Measurements from ENCODE around the gene MPV17. TPM values are rescaled to one million over a fixed set of nuclear protein-coding genes. Genes with fewer than 3 reads are reported as not detected.

Gene MPV17
- total and polyA plus RNA-seq, 2 of the 13 experiments (the other 11 are each of a cell fraction or from before 2014, with no cell fraction given): 48.9 to 129 TPM

DNA sequence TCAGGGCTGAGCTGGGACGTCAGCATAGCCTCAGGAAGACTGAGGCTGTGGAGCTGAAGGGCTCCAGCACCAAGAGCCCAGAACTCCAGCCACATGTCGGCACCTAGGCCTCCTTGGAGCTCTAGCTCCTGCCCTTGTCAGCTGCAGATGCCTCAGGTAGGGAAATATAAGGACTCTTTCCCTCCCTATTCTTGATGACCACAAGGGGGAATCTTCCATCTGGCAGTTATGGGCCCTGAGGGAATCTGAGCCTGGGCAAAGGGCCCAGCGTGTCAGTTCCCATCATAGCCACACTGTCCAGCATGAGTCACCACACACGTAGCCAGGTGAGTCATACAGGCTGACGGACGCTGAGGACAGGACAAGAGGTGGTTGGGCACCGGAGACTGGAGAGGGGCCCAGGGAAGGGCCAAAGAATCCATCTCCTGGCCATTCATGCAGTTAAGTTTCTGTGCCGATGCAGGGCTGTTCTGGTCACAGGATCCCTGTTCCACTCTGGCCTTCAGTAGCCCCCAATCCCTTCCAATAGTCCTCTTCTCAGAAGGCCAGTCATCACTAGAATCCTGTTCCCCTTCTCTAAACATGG is 1.8 kb downstream of the MPV17 start (continued):
- TF ChIP-seq, protein P1, sequence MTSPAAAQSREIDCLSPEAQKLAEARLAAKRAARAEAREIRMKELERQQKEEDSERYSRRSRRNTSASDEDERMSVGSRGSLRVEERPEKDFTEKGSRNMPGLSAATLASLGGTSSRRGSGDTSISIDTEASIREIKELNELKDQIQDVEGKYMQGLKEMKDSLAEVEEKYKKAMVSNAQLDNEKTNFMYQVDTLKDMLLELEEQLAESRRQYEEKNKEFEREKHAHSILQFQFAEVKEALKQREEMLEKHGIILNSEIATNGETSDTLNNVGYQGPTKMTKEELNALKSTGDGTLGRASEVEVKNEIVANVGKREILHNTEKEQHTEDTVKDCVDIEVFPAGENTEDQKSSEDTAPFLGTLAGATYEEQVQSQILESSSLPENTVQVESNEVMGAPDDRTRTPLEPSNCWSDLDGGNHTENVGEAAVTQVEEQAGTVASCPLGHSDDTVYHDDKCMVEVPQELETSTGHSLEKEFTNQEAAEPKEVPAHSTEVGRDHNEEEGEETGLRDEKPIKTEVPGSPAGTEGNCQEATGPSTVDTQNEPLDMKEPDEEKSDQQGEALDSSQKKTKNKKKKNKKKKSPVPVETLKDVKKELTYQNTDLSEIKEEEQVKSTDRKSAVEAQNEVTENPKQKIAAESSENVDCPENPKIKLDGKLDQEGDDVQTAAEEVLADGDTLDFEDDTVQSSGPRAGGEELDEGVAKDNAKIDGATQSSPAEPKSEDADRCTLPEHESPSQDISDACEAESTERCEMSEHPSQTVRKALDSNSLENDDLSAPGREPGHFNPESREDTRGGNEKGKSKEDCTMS (CRISPR knock-in tag; conservative IDR thresholded peaks at IDR 0.05): no peak
- TF ChIP-seq SIX1 (CRISPR knock-in tag; IDR thresholded peaks at IDR 0.05; ENCODE audit: borderline replicate concordance) (peak; percentile 87; the same call in 1 of the 2 replicates), ZNF879 (CRISPR knock-in tag; IDR thresholded peaks at IDR 0.05) (no peak), ZNF232 (CRISPR knock-in tag; IDR thresholded peaks at IDR 0.05; ENCODE audit: borderline replicate concordance) (0 out of 2 replicates have a peak, but pooled peaks have one; percentile 65), ZNF329 (CRISPR knock-in tag; IDR thresholded peaks at IDR 0.05; ENCODE audit: low read depth) (no peak), ELF3 (CRISPR knock-in tag; IDR thresholded peaks at IDR 0.05) (peak; percentile 84), ZNF317 (CRISPR knock-in tag; IDR thresholded peaks at IDR 0.05) (peak; percentile 45; the same call in 1 of the 2 replicates), SMARCC2 (IDR thresholded peaks at IDR 0.05) (no peak), RAD51 (IDR thresholded peaks at IDR 0.05; ENCODE audit: borderline replicate concordance) (no peak), GPN1 (CRISPR knock-in tag; IDR thresholded peaks at IDR 0.05; ENCODE audit: borderline replicate concordance) (no peak), ADNP (CRISPR knock-in tag; IDR thresholded peaks at IDR 0.05) (no peak), SKI (IDR thresholded peaks at IDR 0.05; ENCODE audit: partially characterized antibody) (peak; percentile 74), PRMT3 (CRISPR knock-in tag; IDR thresholded peaks at IDR 0.05; ENCODE audit: borderline replicate concordance, low read depth) (no peak), ZNF20 (CRISPR knock-in tag; IDR thresholded peaks at IDR 0.05) (no peak), SIN3B (IDR thresholded peaks at IDR 0.05; ENCODE audit: low read length) (no peak)
- TF ChIP-seq, protein P2, sequence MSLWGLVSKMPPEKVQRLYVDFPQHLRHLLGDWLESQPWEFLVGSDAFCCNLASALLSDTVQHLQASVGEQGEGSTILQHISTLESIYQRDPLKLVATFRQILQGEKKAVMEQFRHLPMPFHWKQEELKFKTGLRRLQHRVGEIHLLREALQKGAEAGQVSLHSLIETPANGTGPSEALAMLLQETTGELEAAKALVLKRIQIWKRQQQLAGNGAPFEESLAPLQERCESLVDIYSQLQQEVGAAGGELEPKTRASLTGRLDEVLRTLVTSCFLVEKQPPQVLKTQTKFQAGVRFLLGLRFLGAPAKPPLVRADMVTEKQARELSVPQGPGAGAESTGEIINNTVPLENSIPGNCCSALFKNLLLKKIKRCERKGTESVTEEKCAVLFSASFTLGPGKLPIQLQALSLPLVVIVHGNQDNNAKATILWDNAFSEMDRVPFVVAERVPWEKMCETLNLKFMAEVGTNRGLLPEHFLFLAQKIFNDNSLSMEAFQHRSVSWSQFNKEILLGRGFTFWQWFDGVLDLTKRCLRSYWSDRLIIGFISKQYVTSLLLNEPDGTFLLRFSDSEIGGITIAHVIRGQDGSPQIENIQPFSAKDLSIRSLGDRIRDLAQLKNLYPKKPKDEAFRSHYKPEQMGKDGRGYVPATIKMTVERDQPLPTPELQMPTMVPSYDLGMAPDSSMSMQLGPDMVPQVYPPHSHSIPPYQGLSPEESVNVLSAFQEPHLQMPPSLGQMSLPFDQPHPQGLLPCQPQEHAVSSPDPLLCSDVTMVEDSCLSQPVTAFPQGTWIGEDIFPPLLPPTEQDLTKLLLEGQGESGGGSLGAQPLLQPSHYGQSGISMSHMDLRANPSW (CRISPR knock-in tag; IDR thresholded peaks at IDR 0.05; ENCODE audit: borderline replicate concordance): peak; percentile 41; the same call in 1 of the 2 replicates
- TF ChIP-seq, protein P3, sequence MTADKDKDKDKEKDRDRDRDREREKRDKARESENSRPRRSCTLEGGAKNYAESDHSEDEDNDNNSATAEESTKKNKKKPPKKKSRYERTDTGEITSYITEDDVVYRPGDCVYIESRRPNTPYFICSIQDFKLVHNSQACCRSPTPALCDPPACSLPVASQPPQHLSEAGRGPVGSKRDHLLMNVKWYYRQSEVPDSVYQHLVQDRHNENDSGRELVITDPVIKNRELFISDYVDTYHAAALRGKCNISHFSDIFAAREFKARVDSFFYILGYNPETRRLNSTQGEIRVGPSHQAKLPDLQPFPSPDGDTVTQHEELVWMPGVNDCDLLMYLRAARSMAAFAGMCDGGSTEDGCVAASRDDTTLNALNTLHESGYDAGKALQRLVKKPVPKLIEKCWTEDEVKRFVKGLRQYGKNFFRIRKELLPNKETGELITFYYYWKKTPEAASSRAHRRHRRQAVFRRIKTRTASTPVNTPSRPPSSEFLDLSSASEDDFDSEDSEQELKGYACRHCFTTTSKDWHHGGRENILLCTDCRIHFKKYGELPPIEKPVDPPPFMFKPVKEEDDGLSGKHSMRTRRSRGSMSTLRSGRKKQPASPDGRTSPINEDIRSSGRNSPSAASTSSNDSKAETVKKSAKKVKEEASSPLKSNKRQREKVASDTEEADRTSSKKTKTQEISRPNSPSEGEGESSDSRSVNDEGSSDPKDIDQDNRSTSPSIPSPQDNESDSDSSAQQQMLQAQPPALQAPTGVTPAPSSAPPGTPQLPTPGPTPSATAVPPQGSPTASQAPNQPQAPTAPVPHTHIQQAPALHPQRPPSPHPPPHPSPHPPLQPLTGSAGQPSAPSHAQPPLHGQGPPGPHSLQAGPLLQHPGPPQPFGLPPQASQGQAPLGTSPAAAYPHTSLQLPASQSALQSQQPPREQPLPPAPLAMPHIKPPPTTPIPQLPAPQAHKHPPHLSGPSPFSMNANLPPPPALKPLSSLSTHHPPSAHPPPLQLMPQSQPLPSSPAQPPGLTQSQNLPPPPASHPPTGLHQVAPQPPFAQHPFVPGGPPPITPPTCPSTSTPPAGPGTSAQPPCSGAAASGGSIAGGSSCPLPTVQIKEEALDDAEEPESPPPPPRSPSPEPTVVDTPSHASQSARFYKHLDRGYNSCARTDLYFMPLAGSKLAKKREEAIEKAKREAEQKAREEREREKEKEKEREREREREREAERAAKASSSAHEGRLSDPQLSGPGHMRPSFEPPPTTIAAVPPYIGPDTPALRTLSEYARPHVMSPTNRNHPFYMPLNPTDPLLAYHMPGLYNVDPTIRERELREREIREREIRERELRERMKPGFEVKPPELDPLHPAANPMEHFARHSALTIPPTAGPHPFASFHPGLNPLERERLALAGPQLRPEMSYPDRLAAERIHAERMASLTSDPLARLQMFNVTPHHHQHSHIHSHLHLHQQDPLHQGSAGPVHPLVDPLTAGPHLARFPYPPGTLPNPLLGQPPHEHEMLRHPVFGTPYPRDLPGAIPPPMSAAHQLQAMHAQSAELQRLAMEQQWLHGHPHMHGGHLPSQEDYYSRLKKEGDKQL (CRISPR knock-in tag; IDR thresholded peaks at IDR 0.05; ENCODE audit: low read depth): peak; percentile 56; the same call in 1 of the 2 replicates
- TF ChIP-seq, protein P4, sequence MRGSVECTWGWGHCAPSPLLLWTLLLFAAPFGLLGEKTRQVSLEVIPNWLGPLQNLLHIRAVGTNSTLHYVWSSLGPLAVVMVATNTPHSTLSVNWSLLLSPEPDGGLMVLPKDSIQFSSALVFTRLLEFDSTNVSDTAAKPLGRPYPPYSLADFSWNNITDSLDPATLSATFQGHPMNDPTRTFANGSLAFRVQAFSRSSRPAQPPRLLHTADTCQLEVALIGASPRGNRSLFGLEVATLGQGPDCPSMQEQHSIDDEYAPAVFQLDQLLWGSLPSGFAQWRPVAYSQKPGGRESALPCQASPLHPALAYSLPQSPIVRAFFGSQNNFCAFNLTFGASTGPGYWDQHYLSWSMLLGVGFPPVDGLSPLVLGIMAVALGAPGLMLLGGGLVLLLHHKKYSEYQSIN (CRISPR knock-in tag; IDR thresholded peaks at IDR 0.05; ENCODE audit: borderline replicate concordance): no peak

Data from HepG2 (cell line).